Liver (tissue), 3 donors: ENCODE measurements around the gene NAV2.

Experiments used
- CTCF ChIP-seq: fragments of 150-350 bp; IDR thresholded peaks from 2 replicates; pipeline ENCODE4 v1.5.1; 2017; ENCODE audit warnings: improper control_type of control experiment, low read depth, low read length; ENCODE audit not compliant: missing input control
- GABPA ChIP-seq, 2 donors: IDR thresholded peaks in 1 of 2; conservative IDR thresholded peaks in 1 of 2; 2 replicates each; pipeline ENCODE4 v1.6.1; 2016; ENCODE audit warnings: antibody characterized with exemption in 2 of 2, mild to moderate bottlenecking in 1 of 2, moderate library complexity in 1 of 2
- RAD21 ChIP-seq, 2 donors: IDR thresholded peaks; 2 replicates each; pipeline ENCODE4 v1.6.1; 2016; ENCODE audit warnings: antibody characterized with exemption in 2 of 2, mild to moderate bottlenecking in 2 of 2
- SP1 ChIP-seq: IDR thresholded peaks from 2 replicates; pipeline ENCODE4 v1.6.1; 2018; ENCODE audit warnings: antibody characterized with exemption, mild to moderate bottlenecking
- TF ChIP-seq, protein P1 (sequence below): IDR thresholded peaks from 2 replicates; pipeline ENCODE4 v1.6.1; 2016; ENCODE audit warnings: antibody characterized with exemption, mild to moderate bottlenecking
- donor health status: healthy.
- donor health status: healthy.

DNA sequence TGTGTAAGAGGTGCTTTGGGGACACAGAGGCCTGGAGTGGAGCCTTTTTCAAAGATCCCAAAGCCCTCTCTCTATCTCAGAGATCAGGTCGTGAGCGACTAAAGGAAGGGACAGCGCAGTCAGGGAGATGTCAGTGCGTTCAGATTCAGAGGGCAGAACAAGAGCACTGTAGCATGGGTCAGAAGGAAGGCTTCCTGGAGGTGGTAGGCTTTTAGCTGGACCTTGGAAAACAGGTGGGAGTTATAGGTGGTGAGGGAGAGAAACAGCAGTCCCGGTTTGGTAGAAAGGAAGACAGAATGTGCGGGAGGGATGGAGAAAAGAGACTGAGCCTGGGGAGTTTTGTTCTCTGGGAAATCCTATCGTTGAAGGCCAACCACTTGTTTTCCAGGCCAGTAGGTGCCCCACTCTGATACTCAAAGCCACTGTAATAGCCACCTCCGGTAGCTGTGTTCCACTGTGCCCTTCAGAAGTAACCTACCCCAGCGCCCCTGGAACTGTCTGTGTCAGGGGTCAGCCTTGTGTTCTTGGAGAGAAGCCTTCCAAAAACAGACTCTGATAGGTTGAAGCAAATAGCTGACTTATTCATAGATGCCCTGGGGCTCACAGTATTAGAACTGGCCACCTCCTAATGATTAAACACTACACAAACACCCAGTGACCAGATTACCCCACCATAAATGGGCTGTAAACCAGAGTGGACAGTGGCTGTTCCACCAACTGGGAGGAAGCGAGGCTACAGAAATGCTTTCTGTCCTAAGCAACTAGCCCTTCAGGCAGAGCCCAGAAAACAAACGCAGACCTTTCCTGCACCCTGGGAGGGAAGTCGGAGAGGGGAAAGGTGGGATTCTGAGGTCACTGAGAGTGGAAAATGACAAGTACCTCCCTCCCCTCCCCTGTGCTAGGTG lies 289.9 kb downstream of the NAV2 start:
- TF ChIP-seq RAD21 (IDR thresholded peaks at IDR 0.05) (peak; percentile 56 to 69), GABPA (IDR thresholded peaks at IDR 0.05 in 1 of 2, conservative IDR thresholded peaks at IDR 0.05 in 1 of 2) (peak in 1 of 2 donors; percentile 45), CTCF (no peak), SP1 (peak; percentile 98)
- TF ChIP-seq, protein P1, sequence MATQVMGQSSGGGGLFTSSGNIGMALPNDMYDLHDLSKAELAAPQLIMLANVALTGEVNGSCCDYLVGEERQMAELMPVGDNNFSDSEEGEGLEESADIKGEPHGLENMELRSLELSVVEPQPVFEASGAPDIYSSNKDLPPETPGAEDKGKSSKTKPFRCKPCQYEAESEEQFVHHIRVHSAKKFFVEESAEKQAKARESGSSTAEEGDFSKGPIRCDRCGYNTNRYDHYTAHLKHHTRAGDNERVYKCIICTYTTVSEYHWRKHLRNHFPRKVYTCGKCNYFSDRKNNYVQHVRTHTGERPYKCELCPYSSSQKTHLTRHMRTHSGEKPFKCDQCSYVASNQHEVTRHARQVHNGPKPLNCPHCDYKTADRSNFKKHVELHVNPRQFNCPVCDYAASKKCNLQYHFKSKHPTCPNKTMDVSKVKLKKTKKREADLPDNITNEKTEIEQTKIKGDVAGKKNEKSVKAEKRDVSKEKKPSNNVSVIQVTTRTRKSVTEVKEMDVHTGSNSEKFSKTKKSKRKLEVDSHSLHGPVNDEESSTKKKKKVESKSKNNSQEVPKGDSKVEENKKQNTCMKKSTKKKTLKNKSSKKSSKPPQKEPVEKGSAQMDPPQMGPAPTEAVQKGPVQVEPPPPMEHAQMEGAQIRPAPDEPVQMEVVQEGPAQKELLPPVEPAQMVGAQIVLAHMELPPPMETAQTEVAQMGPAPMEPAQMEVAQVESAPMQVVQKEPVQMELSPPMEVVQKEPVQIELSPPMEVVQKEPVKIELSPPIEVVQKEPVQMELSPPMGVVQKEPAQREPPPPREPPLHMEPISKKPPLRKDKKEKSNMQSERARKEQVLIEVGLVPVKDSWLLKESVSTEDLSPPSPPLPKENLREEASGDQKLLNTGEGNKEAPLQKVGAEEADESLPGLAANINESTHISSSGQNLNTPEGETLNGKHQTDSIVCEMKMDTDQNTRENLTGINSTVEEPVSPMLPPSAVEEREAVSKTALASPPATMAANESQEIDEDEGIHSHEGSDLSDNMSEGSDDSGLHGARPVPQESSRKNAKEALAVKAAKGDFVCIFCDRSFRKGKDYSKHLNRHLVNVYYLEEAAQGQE: peak; percentile 94
